ENCODE data around the gene KIF3B.

DNA sequence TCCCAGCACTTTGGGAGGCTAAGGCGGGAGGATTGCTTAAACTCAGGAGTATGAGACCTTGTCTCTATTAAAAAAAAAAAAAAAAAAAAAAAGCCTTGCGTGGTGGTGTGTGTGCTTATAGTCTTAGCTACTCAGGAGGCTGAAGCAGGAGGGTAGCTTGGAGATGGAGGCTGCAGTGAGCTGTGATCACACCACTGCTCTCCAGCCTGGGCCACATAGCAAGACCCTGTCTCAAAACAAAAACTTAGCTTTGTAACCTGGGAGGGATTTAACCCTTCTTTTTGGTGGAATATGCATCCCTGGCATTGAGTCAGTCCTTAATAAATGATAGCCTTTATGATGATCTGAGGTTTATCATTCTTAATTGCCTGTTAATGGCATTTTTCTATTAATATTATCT is 93.4 kb downstream of the KIF3B start:
- TF ChIP-seq YY1 (IDR thresholded peaks at IDR 0.05; ENCODE audit: insufficient read depth, insufficient read length): no peak
- no peak for TF ChIP-seq ZNF274 (IDR thresholded peaks at IDR 0.05; ENCODE audit: low read depth, low read length)

Measured in NT2/D1 (cell line).